GM21381 (cell line): ENCODE results near the gene TMEM94.
"Not testable (repeated sequence)": the region's sequence is repeated elsewhere in the genome, so short reads cannot be mapped to it uniquely, and the experiment has no call there.

Source experiments
- ATAC-seq: cut with Tn5 transposase; IDR thresholded peaks from one replicate; pipeline ENCODE4 v1.9.1; 2021; ENCODE audit warnings: mild to moderate bottlenecking, moderate library complexity; ENCODE audit not compliant: unreplicated experiment

The TMEM94 gene

GRCh38 chr17:75456417-75457046 lies at the start of gene TMEM94:
Gene TMEM94, plus strand, starts transcription at chr17:75456635. Its CDS starts 15,271 bp downstream, at chr17:75471906.
- ATAC-seq: peak; percentile 94

- no peak for ATAC-seq
These were observed 48.6 kb upstream of the TMEM94 start for GRCh38 chr17:75407655-75408352.

GRCh38 chr17:75410141-75410540 lies 46.3 kb upstream of the TMEM94 start:
- ATAC-seq: no peak

DNA sequence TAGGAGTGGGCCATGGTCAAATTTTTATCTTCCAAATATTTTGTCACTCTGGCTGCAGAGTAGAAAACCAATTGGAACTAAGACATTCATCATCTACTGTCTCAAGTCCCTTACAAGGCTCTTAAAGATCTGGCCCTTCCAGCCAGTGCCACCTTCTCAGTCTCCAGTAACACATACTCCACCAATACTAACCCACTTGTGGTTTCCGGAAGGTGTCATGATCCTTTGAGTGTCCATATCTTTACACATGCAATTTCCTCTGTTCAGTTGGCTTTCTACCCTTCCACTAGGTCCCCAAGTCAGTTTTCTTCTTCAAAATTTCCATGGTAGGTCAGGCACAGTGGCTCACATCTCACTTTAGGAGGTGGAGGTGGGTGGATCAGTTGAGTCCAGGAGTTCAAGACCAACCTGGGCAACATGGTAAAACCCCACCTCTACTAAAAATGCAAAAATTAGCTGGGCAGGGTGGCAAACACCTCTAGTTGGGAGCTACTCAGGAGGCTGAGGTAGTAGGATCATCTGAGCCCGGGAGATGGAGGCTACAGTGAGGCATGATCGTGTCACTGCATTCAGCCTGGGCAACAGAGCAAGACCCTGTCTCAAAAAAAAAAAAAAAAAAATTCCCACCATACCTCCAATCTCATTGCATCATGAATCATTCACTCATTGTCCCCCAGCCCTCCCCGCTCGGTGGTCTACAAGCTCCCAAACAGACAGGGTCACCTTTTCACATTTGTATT lies 44.9 kb upstream of the TMEM94 start:
- ATAC-seq: no peak

DNA sequence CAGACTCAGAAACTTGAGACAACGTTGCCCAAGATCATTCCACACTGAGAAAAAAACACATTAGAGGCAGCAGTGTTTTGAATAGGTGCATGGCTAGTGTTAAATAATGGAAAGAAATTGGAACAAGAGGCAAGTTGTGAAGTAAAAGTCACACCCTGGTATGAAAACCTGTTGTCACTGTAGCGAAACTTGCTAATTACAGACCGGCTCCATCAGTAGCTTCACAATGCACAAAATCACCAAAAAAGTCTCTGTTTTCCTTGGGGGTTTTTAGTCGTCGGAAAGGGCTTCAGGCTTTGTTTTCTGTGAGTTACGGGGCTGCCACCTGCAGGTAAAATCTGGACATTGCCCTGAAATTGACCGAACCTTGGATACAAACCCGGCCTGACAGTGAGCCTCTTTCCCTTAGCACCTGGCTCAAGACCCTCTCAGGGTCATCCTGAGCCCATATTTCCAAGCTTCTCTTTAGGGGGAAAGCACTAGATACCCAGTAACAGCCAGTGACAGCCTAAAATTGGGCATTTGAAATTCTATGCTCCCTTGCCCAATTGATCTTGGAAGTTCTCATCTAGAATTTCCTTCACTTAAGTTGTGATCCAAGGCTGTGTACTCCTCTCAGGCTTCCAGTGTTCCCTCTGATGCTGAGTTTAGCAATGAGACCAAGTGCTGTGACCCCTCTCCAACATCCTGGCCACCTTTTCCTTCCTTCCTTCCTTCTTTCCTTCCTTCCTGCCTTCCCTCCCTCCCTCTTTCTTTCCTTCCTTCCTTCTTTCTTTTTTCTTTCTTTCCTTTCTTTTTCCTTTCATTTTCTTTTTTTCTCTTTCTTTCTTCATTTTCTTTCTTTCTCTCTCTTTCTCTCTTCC lies 43.7 kb upstream of the TMEM94 start:
- ATAC-seq: no peak

- no peak for ATAC-seq
These were observed 41.9 kb upstream of the TMEM94 start for GRCh38 chr17:75414488-75414887.

- ATAC-seq: no peak
These were observed 40.4 kb upstream of the TMEM94 start for GRCh38 chr17:75416006-75416405.

GRCh38 chr17:75417054-75417580 lies 39.3 kb upstream of the TMEM94 start:
- no peak for ATAC-seq

DNA sequence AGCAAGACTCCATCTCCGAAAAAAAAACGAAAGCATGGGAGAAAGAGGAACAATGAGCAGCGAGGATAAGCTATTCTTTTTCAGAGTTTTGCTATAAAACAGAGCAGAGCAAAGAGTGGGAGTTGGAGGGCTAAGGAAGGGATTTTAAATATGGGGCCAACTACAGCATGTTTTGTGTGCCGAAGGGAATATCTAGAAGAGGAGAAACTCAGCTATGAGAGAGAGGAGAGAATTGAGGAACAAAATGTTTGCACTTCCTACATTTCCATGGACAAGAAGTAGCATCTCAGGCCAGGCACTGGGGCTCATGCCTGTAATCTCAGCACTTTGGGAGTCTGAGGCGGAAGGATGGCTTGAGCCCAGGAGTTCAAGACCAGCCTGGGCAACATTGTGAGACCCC lies 37.9 kb upstream of the TMEM94 start:
- ATAC-seq: no peak

DNA sequence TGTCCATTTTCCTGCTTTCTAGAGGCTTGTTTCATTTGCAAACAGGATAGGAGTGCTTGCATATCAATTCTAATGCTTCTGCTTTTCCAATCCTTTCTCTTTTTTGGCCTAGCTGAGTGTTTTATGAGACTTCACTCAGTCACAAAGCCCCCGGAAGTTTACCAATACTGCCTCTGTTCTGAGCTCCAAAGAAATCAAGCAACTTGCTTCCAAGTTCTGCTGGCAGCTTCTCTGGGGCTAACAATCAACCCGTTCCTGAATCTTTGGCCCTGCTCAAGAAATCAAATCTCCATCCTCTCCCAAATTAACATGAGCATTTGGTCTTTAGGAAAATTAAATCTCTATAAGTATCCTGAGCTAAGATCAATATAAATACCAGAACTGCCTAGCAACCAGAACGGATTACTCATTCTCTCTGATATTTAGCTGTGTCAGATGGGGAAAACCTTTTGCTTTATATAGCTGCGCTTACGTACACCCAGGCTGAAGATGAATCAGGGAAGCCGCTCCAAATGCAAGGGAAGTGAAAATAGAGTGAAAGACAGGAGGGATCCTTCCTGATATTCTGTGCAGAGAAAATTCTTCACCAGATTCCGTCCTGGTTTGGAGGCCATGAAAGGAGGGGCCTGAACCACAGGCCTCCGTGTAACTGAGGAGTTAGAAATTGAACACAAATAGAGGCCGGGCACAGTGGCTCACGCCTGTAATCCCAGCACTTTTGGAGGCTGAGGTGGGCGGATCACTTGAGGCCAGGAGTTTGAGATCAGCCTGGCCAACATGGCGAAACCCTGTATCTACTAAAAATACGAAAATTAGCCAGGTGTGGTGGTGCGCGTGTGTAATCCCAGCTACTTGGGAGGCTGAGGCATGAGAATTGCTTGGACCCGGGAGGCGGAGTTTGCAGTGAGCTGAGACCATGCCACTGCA lies 27.6 kb upstream of the TMEM94 start:
- no peak for ATAC-seq

GRCh38 chr17:75430159-75430974 lies 26.1 kb upstream of the TMEM94 start:
- ATAC-seq: no peak

GRCh38 chr17:75433218-75433783 lies 23.1 kb upstream of the TMEM94 start:
- no peak for ATAC-seq

DNA sequence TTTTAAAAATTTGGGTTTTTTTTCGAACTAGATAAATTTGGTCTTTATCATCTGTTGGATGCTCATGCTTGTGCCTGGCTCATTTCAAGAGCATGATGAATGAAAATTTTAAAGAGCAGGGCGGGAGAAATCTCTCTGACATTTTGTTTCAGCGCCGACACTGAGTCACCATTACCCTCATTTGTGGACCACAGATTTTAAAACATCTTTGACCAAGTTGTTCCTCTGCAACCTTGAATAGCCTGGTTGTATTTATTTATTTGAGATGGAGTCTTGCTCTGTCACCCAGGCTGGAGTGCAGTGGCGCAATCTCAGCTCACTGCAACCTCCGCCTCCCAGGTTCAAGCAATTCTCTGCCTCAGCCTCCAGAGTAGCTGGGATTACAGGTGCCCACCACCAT lies 22.0 kb upstream of the TMEM94 start:
- not testable (repeated sequence) for ATAC-seq

- ATAC-seq: not testable (repeated sequence)
These were observed 19.0 kb upstream of the TMEM94 start for GRCh38 chr17:75437404-75437803.

DNA sequence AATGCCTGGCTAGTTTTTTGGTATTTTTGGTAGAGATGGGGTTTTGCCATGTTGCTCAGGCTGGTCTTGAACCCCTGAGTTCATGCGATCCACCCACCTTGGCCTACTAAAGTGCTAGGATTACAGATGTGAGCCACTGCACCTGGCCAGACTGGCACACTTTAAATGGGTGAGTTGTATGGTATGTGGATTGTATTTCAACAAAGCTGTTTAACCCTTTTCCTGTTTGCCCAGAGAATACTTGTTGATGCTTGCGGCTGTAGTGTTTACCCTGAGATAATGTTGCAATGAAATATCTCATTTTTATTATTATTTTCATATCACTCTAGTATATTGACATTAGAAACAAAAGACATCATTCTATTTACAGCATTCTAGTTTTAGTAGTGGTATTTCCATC lies 17.1 kb upstream of the TMEM94 start:
- ATAC-seq: no peak

GRCh38 chr17:75440738-75441448 lies 15.5 kb upstream of the TMEM94 start:
- ATAC-seq: no peak

- ATAC-seq: no peak
These were observed 14.0 kb upstream of the TMEM94 start for GRCh38 chr17:75442168-75443103.
